Endothelial cell of hepatic sinusoid (primary cell): Measurements from ENCODE around the gene PDE4D.

ENCODE experiments used
- in situ Hi-C: cut with HindIII; loops from 2 replicates; pipeline ENCODE4 v1.10.0; 2017; ENCODE audit warnings: low sequenced_read_pairs

The PDE4D gene

GRCh38 chr5:59532979-59533729 is 360.4 kb downstream of the PDE4D start:
- in situ Hi-C loops = no loop called here

GRCh38 chr5:59529239-59529638 is 364.3 kb downstream of the PDE4D start:
- in situ Hi-C loops = no loop called here

- in situ Hi-C loops = no loop called here
Measured at GRCh38 chr5:59528202-59528862, 365.2 kb downstream of the PDE4D start.

- in situ Hi-C loops = no loop called here
Measured at GRCh38 chr5:59525957-59526356, 367.6 kb downstream of the PDE4D start.

- in situ Hi-C loops = no loop called here
Measured at GRCh38 chr5:59525311-59525710, 368.2 kb downstream of the PDE4D start.

GRCh38 chr5:59522201-59522831 is 371.2 kb downstream of the PDE4D start:
- in situ Hi-C loops = no loop called here

GRCh38 chr5:59521476-59521875 is 372.1 kb downstream of the PDE4D start:
- in situ Hi-C loops = no loop called here

- in situ Hi-C loops = no loop called here
Measured at GRCh38 chr5:59519338-59519737, 374.2 kb downstream of the PDE4D start.

GRCh38 chr5:59517926-59518585 is 375.5 kb downstream of the PDE4D start:
- in situ Hi-C loops = no loop called here

GRCh38 chr5:59516161-59516560 is 377.4 kb downstream of the PDE4D start:
- in situ Hi-C loops = no loop called here

GRCh38 chr5:59506285-59506877 is 387.1 kb downstream of the PDE4D start:
- in situ Hi-C loops = no loop called here

- in situ Hi-C loops = no loop called here
Measured at GRCh38 chr5:59504043-59504442, 389.5 kb downstream of the PDE4D start.

- in situ Hi-C loops = no loop called here
Measured at GRCh38 chr5:59503220-59503619, 390.3 kb downstream of the PDE4D start.

GRCh38 chr5:59501316-59501715 is 392.2 kb downstream of the PDE4D start:
- in situ Hi-C loops = no loop called here

GRCh38 chr5:59500014-59500413 is 393.5 kb downstream of the PDE4D start:
- in situ Hi-C loops = no loop called here

GRCh38 chr5:59497207-59497606 is 396.3 kb downstream of the PDE4D start:
- in situ Hi-C loops = no loop called here

- in situ Hi-C loops = no loop called here
Measured at GRCh38 chr5:59496524-59497134, 396.9 kb downstream of the PDE4D start.

- in situ Hi-C loops = no loop called here
Measured at GRCh38 chr5:59491945-59492344, 401.6 kb downstream of the PDE4D start.

- in situ Hi-C loops = no loop called here
Measured at GRCh38 chr5:59489551-59489950, 404.0 kb downstream of the PDE4D start.
